Omental fat pad (tissue), 4 donors: ENCODE data around the gene PLEKHA6. TPM values are rescaled to one million over a fixed set of nuclear protein-coding genes. Genes with fewer than 3 reads are reported as not detected.

Experiments used
- ATAC-seq: fragments of 150-250 bp; one replicate; pipeline ENCODE4 v1.9.1; 2016; ENCODE audit warnings: mild to moderate bottlenecking, moderate library complexity; ENCODE audit not compliant: low FRiP score
- DNase-seq: peaks from one replicate; pipeline ENCODE4 v3.0.0-alpha.2; 2019; ENCODE audit warnings: low spot score
- CTCF ChIP-seq, 3 donors: fragments of 450-650 bp; IDR thresholded peaks; one replicate each; pipeline ENCODE4 v1.5.1; 2016 to 2017; ENCODE audit warnings: antibody characterized with exemption in 3 of 3, mild to moderate bottlenecking in 3 of 3, moderate library complexity in 2 of 3
- total RNA-seq, 4 donors: library from RNA; depleted of rRNA; stranded (reverse); fragments of >200 nt; gene quantifications; one replicate each; pipeline ENCODE4 v1.1.0, GENCODE V29; 2016

Gene PLEKHA6
- total RNA-seq, 4 donors from 2014 or later = 2.9 to 13.1 (median 7.5) TPM

GRCh38 chr1:204217648-204218000 lies 142.1 kb downstream of the PLEKHA6 start:
- DNase-seq (no peak), ATAC-seq (no peak)
- no peak for TF ChIP-seq CTCF (IDR thresholded peaks at IDR 0.05)

GRCh38 chr1:204216880-204217647 lies 142.7 kb downstream of the PLEKHA6 start:
- no peak for ATAC-seq
- no peak for TF ChIP-seq CTCF (IDR thresholded peaks at IDR 0.05)
- no peak for DNase-seq

- ATAC-seq = no peak
- no peak for DNase-seq
- no peak for TF ChIP-seq CTCF (IDR thresholded peaks at IDR 0.05)
Observed at GRCh38 chr1:204216236-204216635, 143.5 kb downstream of the PLEKHA6 start.

GRCh38 chr1:204213668-204214662 lies 145.8 kb downstream of the PLEKHA6 start, which contains the start of gene GOLT1A:
Gene GOLT1A, minus strand, starts transcription at chr1:204213988. Its CDS starts 82 bp downstream, at chr1:204213906.
- TF ChIP-seq CTCF (IDR thresholded peaks at IDR 0.05) = peak in 1 of 3 donors; percentile 10
- peak; percentile 80 for ATAC-seq
- no peak for DNase-seq

- no peak for DNase-seq
- no peak for ATAC-seq
- no peak for TF ChIP-seq CTCF (IDR thresholded peaks at IDR 0.05)
Observed at GRCh38 chr1:204212715-204213114, 147.0 kb downstream of the PLEKHA6 start.

- no peak for TF ChIP-seq CTCF (IDR thresholded peaks at IDR 0.05)
- ATAC-seq (no peak), DNase-seq (no peak)
Observed at GRCh38 chr1:204211046-204211445, 148.7 kb downstream of the PLEKHA6 start.
